ENCODE data around the gene OPN1SW.

The OPN1SW gene

DNA sequence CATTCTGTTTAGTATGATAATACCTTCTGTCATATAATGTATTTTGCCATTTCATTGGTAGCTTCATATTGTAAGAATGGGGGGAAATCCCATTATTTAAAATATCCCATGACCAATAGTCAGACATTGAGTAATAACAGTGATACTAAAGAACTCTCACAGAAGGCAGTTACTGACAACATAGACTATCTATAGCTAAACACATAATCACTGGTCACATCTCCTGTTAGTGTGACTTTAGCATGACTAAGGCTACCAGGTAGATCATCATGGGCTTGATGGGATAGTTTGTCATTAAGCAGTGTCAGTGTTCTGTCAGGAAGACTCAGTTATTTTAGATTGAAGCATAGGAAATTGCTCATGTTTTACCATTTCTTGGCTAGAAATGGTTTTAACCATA is 16.4 kb downstream of the OPN1SW start:
- Mint-ChIP-seq H3K9me3 (no peaks in the 10 kb centered on the region), H3K4me1 (peaks cover 3 to 6% of the 10 kb centered on the region in 2 donors), H3K27me3 (no peaks in the 10 kb centered on the region)

DNA sequence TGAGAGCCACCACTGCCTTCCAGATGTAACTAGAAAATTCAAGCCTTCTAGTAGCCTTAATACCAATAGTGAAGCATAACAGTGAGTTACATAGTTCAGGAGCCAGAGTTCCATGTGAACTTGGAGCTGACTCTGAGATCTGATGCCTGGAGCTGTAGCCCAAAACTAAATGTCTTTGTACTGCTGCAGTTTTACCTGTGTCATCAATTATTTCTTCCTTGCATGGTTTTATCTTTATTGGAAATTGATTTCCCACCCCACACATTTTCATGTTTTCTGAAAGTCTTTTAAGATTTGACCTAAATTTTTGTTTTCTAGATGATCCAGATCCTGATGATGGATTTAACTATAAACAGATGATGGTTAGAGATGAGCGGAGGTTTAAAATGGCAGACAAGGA is 17.0 kb downstream of the OPN1SW start:
- ATAC-seq (replicated peaks) = no peak
- H3K4me1 Mint-ChIP-seq = peaks cover 3 to 6% of the 10 kb centered on the region in 2 donors
- no peak overlapping the region for H3K4me3 Mint-ChIP-seq
- no peaks in the 10 kb centered on the region for H3K9me3 Mint-ChIP-seq
- DNase-seq = no peak
- peaks cover 30 to 42% of the 10 kb centered on the region in 2 donors for H3K36me3 Mint-ChIP-seq
- no peak overlapping the region for H3K27ac Mint-ChIP-seq
- H3K27me3 Mint-ChIP-seq = no peaks in the 10 kb centered on the region

More for the DNA sequence above, 16.4 kb downstream of the OPN1SW start:
- peaks cover 27 to 42% of the 10 kb centered on the region in 2 donors for H3K36me3 Mint-ChIP-seq
- ATAC-seq (replicated peaks) = peak in 1 of 2 donors; percentile 38
- DNase-seq = no peak
- no peak overlapping the region for H3K4me3 Mint-ChIP-seq
- no peak overlapping the region for H3K27ac Mint-ChIP-seq

DNA sequence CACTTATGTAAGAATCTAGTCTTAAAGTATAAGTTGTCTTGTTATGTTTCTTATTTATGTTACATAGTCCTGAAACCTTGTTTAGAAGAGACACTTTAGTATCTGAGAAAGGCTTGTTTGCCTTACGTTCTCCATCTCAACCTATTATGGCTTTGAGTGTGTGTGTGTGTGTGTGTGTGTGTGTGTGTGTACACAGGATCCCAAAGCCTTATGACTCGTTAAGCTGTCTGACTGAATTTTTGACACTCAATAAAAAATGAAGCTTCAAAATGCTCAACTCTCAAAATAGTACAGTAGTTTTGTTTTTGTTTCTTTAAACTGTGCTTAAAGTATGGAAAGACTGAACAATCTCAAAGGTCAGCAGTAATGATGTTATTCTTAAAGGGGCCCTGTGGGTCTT is 18.4 kb downstream of the OPN1SW start:
- Mint-ChIP-seq H3K27ac (no peak overlapping the region), H3K27me3 (no peaks in the 10 kb centered on the region), H3K36me3 (peaks cover 31 to 45% of the 10 kb centered on the region in 2 donors), H3K9me3 (no peaks in the 10 kb centered on the region), H3K4me3 (no peak overlapping the region), H3K4me1 (peaks cover 3 to 6% of the 10 kb centered on the region in 2 donors)
- no peak for ATAC-seq (replicated peaks)
- DNase-seq = no peak

DNA sequence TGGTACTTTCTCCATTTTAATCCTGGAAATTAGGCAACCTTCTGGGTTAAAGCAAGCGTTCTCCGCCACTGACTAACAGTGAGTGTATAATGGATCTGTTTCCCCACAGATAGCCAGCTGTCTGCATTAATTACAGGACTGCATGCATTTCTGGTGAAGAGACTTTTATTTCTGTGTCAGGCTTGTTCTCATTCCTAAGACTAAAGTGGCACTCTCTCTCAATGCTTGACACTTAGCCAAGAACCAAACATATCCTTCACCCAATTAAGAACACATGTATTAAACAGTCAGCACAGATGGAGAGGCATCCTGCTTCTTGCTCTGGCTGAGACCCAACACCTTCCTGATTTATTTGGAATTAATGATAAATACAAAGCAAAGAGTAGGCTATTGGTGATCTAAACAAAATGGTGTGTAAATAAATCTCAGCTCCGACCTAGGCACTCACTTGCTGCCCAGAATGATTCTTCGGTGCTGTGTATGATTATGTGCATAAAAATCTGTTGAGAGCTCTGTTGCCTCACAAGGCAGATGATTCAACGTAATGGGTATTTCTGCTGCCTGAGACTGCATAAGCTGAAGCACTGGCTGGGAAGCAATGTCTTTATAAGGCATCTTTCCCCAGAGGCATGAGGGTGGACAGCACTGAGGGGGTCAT is 19.6 kb downstream of the OPN1SW start:
- Mint-ChIP-seq H3K4me1 (peaks cover 3 to 6% of the 10 kb centered on the region in 2 donors), H3K36me3 (peaks cover 29 to 41% of the 10 kb centered on the region in 2 donors), H3K4me3 (no peak overlapping the region), H3K27me3 (no peaks in the 10 kb centered on the region), H3K27ac (no peak overlapping the region), H3K9me3 (no peaks in the 10 kb centered on the region)
- DNase-seq (no peak), ATAC-seq (replicated peaks) (no peak)

DNA sequence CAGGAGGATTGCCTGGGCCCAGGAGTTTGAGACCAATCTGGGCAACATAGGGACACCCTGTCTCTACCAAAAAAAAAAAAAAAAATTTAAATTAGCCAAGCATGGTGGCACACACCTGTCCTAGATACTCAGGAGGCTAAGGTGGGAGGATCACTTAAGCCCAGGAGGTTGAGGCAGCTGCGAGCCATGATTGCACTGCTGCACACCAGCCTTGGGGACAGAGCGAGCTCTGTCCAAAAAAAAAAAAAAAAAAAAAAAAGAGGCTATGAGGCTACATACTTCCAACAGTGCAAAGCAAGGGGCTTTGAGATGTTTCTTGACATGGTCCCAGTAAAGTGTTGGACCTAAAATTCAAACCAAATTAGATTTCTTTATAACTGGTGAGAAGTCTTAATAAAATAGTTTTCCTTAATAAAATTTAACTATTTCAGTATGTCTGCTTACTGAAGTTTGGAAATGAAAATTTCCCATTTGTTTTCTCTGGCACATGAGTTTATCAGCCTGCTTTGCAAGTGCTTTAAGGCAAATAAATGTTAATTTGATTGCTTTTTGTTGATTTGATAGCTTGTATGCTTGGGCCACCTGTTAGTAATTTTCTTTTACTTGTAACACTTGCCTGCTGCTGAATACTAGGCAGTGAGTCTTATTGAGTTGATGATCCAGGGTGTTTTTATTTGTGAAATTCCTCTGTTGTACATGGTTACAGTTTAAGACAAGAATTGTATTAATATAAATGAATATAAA is 20.3 kb downstream of the OPN1SW start:
- Mint-ChIP-seq H3K27me3 (no peaks in the 10 kb centered on the region), H3K4me3 (no peak overlapping the region), H3K4me1 (peaks cover 3 to 6% of the 10 kb centered on the region in 2 donors), H3K9me3 (no peaks in the 10 kb centered on the region), H3K36me3 (peaks cover 24 to 37% of the 10 kb centered on the region in 2 donors), H3K27ac (no peak overlapping the region)
- DNase-seq (no peak), ATAC-seq (replicated peaks) (no peak)

DNA sequence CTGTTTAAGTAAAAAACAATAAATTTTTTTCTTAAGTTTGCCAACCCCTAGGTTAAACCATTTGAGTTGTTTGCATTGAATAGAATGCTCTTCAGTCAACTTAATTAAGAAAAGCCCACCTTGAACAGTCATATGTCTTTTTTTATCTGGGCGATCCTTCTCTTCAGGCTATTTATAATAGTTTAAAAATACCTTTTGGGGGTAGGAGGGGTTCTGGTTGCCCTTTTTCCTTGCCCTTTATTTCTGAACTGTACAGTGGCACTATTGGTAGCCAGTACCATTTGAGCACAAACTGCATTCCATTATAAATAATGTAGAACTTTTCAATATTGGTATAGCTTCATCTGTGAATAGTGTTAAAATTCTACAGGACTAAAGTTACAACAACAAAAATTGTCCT is 23.3 kb downstream of the OPN1SW start:
- no peak for ATAC-seq (replicated peaks)
- H3K4me1 Mint-ChIP-seq = peaks cover 8 to 9% of the 10 kb centered on the region in 2 donors
- no peak overlapping the region for H3K4me3 Mint-ChIP-seq
- H3K9me3 Mint-ChIP-seq = no peaks in the 10 kb centered on the region
- no peak for DNase-seq
- no peaks in the 10 kb centered on the region for H3K27me3 Mint-ChIP-seq
- H3K36me3 Mint-ChIP-seq = peaks cover 22 to 32% of the 10 kb centered on the region in 2 donors
- no peak overlapping the region for H3K27ac Mint-ChIP-seq

DNA sequence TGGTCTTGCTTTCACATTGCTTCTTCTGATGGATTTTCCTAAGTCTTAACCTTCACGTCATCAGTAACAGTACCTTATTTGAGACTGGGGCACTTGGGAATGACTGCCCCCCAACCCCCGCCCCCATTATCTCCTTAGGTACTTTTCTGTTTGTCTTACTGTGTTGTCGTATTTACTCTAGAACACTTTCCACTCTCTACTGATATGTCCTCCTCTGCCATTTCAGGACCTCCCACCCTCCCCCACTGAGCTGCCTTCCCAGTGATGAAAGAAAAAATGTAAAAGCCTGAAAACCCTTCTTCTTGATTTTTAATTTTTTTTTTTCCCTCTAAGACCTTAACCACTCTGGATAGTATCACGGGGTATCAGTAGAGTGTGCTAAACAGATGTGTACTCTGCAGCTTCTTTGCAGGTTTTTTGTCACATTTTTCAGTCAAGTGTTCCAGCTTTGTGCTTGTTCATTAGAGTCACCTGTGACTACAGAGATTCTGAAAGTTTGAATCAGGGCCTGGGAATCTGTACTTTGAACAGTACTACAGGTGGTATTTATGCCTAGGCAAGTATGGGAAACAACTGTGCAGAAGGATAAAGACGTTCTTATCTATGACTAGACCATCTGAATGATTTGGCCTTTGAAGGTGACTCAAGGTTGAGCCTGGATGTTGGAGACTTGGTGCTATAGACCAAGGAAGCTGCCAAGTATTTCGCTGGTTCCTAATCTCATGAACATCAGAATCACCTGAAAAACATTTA is 28.1 kb downstream of the OPN1SW start:
- ATAC-seq (replicated peaks) = no peak
- Mint-ChIP-seq H3K36me3 (peaks cover 15 to 24% of the 10 kb centered on the region in 2 donors), H3K4me1 (peaks cover 11 to 23% of the 10 kb centered on the region in 2 donors), H3K27ac (no peak overlapping the region), H3K4me3 (no peak overlapping the region), H3K27me3 (no peaks in the 10 kb centered on the region), H3K9me3 (no peaks in the 10 kb centered on the region)
- no peak for DNase-seq

DNA sequence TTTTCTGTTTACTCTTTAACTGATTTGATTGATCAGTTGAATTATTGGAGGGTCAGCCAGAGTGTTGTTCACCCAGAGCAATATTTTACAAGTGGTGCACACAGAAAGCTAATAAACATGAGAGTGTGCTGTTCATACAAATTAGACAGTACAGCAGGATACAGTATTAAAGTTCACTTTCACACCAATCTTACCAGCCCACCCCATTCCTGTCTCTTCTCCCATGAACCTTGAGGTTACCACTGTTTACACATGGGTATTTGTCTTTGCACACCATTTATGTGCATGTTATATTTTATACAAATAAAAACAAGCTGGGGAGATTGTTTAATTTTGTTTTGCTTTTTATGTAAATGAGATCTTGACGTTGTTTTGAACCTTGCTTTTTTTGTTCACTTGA is 29.9 kb downstream of the OPN1SW start:
- no peak overlapping the region for H3K4me3 Mint-ChIP-seq
- DNase-seq (no peak), ATAC-seq (replicated peaks) (no peak)
- no peak overlapping the region for H3K27ac Mint-ChIP-seq
- no peaks in the 10 kb centered on the region for H3K27me3 Mint-ChIP-seq
- peaks cover 19 to 31% of the 10 kb centered on the region in 2 donors for H3K36me3 Mint-ChIP-seq
- no peaks in the 10 kb centered on the region for H3K9me3 Mint-ChIP-seq
- peaks cover 16 to 34% of the 10 kb centered on the region in 2 donors for H3K4me1 Mint-ChIP-seq

DNA sequence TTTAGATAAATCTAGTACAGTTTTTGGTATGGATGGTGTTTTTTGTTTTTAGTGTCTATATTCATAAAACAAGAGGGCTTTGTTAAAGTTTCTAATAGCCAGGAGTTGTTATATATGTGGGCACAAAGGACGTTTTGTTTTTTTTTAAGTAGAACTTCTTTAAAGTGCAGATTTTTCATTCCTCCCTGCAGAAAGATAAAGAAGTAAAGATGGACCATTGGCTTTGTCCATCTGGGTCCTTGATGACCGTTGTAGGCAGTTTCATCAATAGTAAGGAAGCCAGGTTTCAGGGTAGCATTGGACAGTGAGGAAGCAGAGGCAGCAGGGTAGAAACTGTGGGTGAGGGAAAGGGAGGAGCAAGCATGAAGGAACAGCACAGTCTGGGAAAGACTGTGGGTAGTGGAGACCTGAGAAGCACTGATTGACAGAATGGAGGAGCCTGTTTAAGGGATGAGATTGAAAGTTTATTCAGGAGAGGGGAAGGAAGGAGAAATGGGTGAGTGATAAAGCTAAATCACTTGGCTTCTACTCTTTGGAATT is 31.2 kb downstream of the OPN1SW start:
- DNase-seq (no peak), ATAC-seq (replicated peaks) (no peak)
- Mint-ChIP-seq H3K36me3 (peaks cover 19 to 31% of the 10 kb centered on the region in 2 donors), H3K9me3 (no peaks in the 10 kb centered on the region), H3K4me1 (peaks cover 16 to 34% of the 10 kb centered on the region in 2 donors), H3K4me3 (no peak overlapping the region), H3K27ac (no peak overlapping the region), H3K27me3 (no peaks in the 10 kb centered on the region)

DNA sequence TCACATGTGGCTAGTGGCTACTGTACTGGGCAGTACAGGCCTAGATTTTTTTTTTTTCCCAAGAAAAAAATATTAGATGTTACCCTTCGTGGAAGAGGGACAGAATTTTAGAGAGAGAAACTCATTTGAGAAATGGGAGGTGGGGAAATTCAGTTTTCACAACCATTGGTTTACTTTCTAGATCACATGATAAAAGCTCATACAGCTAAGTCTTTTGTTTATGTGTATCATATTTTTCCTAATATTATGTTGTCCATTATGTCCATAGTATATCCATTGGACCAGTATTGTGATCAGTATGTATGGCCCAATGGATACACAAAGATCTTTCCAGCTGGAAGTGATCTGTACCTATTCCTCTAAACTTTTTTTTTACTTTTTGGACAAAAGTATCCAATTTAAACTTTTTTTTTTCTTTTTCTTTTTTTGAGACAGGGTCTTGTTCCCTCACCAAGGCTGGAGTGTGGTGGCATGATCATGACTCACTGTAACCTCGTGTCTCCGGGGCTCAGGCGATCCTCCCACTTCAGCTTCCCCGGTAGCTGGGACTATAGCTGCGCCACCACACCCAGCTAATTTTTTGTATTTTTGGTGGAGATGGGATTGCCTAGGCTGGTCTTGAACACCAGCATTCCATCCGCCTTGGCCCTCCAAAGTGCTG is 32.4 kb downstream of the OPN1SW start:
- H3K36me3 Mint-ChIP-seq = peaks cover 16 to 31% of the 10 kb centered on the region in 2 donors
- H3K27me3 Mint-ChIP-seq = no peaks in the 10 kb centered on the region
- H3K4me1 Mint-ChIP-seq = peaks cover 22 to 41% of the 10 kb centered on the region in 2 donors
- no peak overlapping the region for H3K4me3 Mint-ChIP-seq
- H3K9me3 Mint-ChIP-seq = no peaks in the 10 kb centered on the region
- ATAC-seq (replicated peaks) (no peak), DNase-seq (no peak)
- no peak overlapping the region for H3K27ac Mint-ChIP-seq

DNA sequence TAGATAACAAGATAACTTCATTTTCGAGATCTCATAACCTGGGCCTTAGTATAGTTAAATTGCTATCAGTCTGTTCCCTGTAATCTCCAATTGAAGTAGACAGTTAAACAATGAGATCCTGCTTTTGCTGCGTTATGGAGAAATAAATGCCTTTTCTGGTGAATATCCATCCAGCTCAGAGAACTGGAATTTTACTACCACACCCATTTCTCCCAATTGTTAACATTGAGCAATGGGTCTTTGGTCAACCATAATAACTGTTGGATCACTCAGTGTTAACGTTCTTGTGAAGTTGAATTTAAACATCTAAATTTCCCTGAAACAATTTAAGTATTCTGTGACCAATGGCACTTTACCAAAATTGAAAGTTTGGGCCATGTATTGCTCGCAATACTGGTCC is 33.4 kb downstream of the OPN1SW start:
- peaks cover 10 to 25% of the 10 kb centered on the region in 2 donors for H3K36me3 Mint-ChIP-seq
- DNase-seq = no peak
- H3K4me1 Mint-ChIP-seq = peaks cover 19 to 41% of the 10 kb centered on the region in 2 donors
- H3K27me3 Mint-ChIP-seq = no peaks in the 10 kb centered on the region
- no peaks in the 10 kb centered on the region for H3K9me3 Mint-ChIP-seq
- H3K27ac Mint-ChIP-seq = no peak overlapping the region
- ATAC-seq (replicated peaks) = no peak
- no peak overlapping the region for H3K4me3 Mint-ChIP-seq

DNA sequence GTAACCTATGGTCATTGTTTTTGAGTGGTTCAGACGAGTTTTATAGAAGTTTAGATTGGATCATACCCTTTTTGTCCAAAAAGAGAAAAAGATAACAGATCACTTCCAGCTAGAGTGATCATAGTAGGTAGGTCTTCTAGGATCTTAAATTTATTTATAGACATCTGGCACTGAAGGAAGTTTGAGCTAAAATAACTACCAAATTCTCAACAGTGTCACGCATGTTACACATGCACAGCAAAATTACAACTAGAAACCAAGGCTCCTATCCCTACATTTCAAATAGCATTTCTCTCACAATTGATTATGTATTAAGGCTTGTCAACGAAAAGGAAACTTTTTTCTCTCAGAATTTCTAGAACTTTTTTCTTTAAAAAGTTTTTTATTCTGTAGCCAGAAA is 34.1 kb downstream of the OPN1SW start:
- Mint-ChIP-seq H3K9me3 (no peaks in the 10 kb centered on the region), H3K27me3 (no peaks in the 10 kb centered on the region), H3K36me3 (peaks cover 10 to 22% of the 10 kb centered on the region in 2 donors), H3K27ac (no peak overlapping the region), H3K4me1 (peaks cover 21 to 38% of the 10 kb centered on the region in 2 donors), H3K4me3 (no peak overlapping the region)
- no peak for DNase-seq
- no peak for ATAC-seq (replicated peaks)

DNA sequence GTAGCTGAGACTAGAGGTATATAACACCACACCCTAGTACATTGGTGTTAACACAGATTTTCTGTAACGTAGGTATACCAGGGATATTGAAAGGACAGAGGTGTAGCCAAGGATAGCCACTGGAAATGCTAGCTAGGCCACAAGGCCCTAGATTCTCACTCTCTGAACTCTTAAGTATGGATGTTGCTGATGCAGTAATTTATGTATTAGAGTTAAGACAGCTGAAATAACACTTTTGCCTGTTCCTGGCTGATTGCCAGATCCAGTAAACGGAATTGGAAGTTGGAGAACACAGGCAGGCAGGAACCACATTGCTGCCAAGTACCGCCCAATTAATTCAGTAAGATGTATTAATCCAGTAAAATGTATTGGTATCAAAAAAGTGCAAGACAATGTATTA is 34.6 kb downstream of the OPN1SW start:
- no peak for ATAC-seq (replicated peaks)
- no peaks in the 10 kb centered on the region for H3K27me3 Mint-ChIP-seq
- no peaks in the 10 kb centered on the region for H3K9me3 Mint-ChIP-seq
- H3K36me3 Mint-ChIP-seq = peaks cover 10 to 22% of the 10 kb centered on the region in 2 donors
- peaks cover 26 to 38% of the 10 kb centered on the region in 2 donors for H3K4me1 Mint-ChIP-seq
- H3K4me3 Mint-ChIP-seq = no peak overlapping the region
- no peak for DNase-seq
- no peak overlapping the region for H3K27ac Mint-ChIP-seq
